GM23338 (cell line): Measurements from ENCODE around the gene TNFAIP6. TPM values are rescaled to one million over a fixed set of nuclear protein-coding genes. Genes with fewer than 3 reads are reported as not detected.

ENCODE experiments used
- ATAC-seq: fragments of 200-7000 bp; cut with Tn5 transposase; 3 replicates; pipeline ENCODE4 v1.9.1; 2020
- DNase-seq: peaks from one replicate; pipeline ENCODE4 v3.0.0-alpha.2; 2015; ENCODE audit warnings: low spot score
- H2AFZ ChIP-seq: fragments of 200-600 bp; sonication (generic); 2 replicates; pipeline ENCODE4 v1.8.0; 2016; ENCODE audit warnings: antibody characterized with exemption, mild to moderate bottlenecking, moderate library complexity
- H3F3A ChIP-seq: fragments of 200-600 bp; sonication (generic); replicated peaks from 2 replicates; pipeline ENCODE4 v1.8.0; 2017; ENCODE audit warnings: antibody characterized with exemption, mixed run types, low read depth
- H3K27ac ChIP-seq: fragments of 200-600 bp; sonication (generic); 2 replicates; pipeline ENCODE4 v1.6.1; 2016; ENCODE audit warnings: low read depth
- H3K27me3 ChIP-seq: fragments of 200-600 bp; sonication (generic); 2 replicates; pipeline ENCODE4 v1.8.0; 2016; ENCODE audit warnings: mild to moderate bottlenecking, mixed run types, moderate library complexity; ENCODE audit not compliant: insufficient read depth
- H3K36me3 ChIP-seq: fragments of 200-600 bp; sonication (generic); 2 replicates; pipeline ENCODE4 v1.8.0; 2016; ENCODE audit warnings: mild to moderate bottlenecking; ENCODE audit not compliant: insufficient read depth
- H3K4me1 ChIP-seq: fragments of 200-600 bp; sonication (generic); 2 replicates; pipeline ENCODE4 v1.8.0; 2016; ENCODE audit warnings: mild to moderate bottlenecking, moderate library complexity; ENCODE audit not compliant: insufficient read depth
- H3K4me2 ChIP-seq: fragments of 200-600 bp; sonication (generic); 2 replicates; pipeline ENCODE4 v1.7.1; 2017; ENCODE audit warnings: mixed run types
- H3K4me3 ChIP-seq: fragments of 200-600 bp; sonication (generic); 2 replicates; pipeline ENCODE4 v1.6.1; 2016; ENCODE audit warnings: mixed run types
- H3K79me2 ChIP-seq: fragments of 200-600 bp; sonication (generic); replicated peaks from 2 replicates; pipeline ENCODE4 v1.8.0; 2017; ENCODE audit warnings: mild to moderate bottlenecking; ENCODE audit not compliant: insufficient read depth
- H3K9me2 ChIP-seq: fragments of 200-600 bp; sonication (generic); 2 replicates; pipeline ENCODE4 v1.8.0; 2017; ENCODE audit not compliant: insufficient read depth
- H4K20me1 ChIP-seq: fragments of 200-600 bp; sonication (generic); replicated peaks from 2 replicates; pipeline ENCODE4 v1.8.0; 2017; ENCODE audit warnings: mild to moderate bottlenecking; ENCODE audit not compliant: insufficient read depth
- H3K27ac Mint-ChIP-seq: 2 replicates; pipeline ENCODE4 v1.8.0; 2020; ENCODE audit warnings: inconsistent platforms, mild to moderate bottlenecking, moderate library complexity, mixed read lengths
- H3K27me3 Mint-ChIP-seq: 3 replicates; pipeline ENCODE4 v1.8.0; 2022; ENCODE audit warnings: low read depth, mild to moderate bottlenecking, moderate library complexity, mixed read lengths, inconsistent platforms; ENCODE audit not compliant: insufficient read depth, poor library complexity
- H3K36me3 Mint-ChIP-seq: 3 replicates; pipeline ENCODE4 v1.8.0; 2021; ENCODE audit warnings: low read depth, mild to moderate bottlenecking, inconsistent platforms, moderate library complexity, mixed read lengths
- H3K4me1 Mint-ChIP-seq: 3 replicates; pipeline ENCODE4 v1.8.0; 2020; ENCODE audit warnings: mild to moderate bottlenecking, inconsistent platforms, mixed read lengths
- H3K4me3 Mint-ChIP-seq: 3 replicates; pipeline ENCODE4 v1.8.0; 2021; ENCODE audit warnings: moderate library complexity, mild to moderate bottlenecking, inconsistent platforms, mixed read lengths
- H3K9me3 Mint-ChIP-seq: 3 replicates; pipeline ENCODE4 v1.8.0; 2020; ENCODE audit warnings: moderate library complexity, mild to moderate bottlenecking, inconsistent platforms, mixed read lengths
- CREB1 ChIP-seq: fragments of 250-450 bp; sonication (Bioruptor Pico); IDR thresholded peaks from 2 replicates; pipeline ENCODE4 v1.5.0; 2020; ENCODE audit warnings: low read depth, mild to moderate bottlenecking, moderate library complexity
- CTCF ChIP-seq, 2 experiments: fragments of 200-600 bp in 1 of 2; sonication (generic) in 1 of 2; conservative IDR thresholded peaks; 2 replicates each; pipeline versions ENCODE4 v1.5.1 to v1.6.1; 2016 to 2017; ENCODE audit warnings: antibody characterized with exemption in 2 of 2, low read depth in 2 of 2, mild to moderate bottlenecking in 2 of 2, moderate library complexity in 1 of 2
- EZH2 ChIP-seq: fragments of 200-600 bp; sonication (generic); IDR thresholded peaks from one replicate; pipeline ENCODE4 v1.8.0; 2017; ENCODE audit warnings: antibody characterized with exemption, mild to moderate bottlenecking, low read depth; ENCODE audit not compliant: unreplicated experiment
- JUNB ChIP-seq: IDR thresholded peaks from one replicate; pipeline ENCODE4 v1.6.1; 2016; ENCODE audit warnings: antibody characterized with exemption; ENCODE audit not compliant: unreplicated experiment
- REST ChIP-seq: IDR thresholded peaks from one replicate; pipeline ENCODE4 v1.6.1; 2018; ENCODE audit warnings: antibody characterized with exemption; ENCODE audit not compliant: unreplicated experiment
- ZNF114 ChIP-seq: fragments of 250-450 bp; sonication (Bioruptor Pico); IDR thresholded peaks from 2 replicates; pipeline ENCODE4 v1.5.0; 2020; ENCODE audit warnings: mild to moderate bottlenecking, moderate library complexity
- ZNF331 ChIP-seq: fragments of 250-450 bp; sonication (Bioruptor Pico); IDR thresholded peaks from 2 replicates; pipeline ENCODE4 v1.5.0; 2020; ENCODE audit warnings: low read depth, mild to moderate bottlenecking, moderate library complexity
- polyA plus RNA-seq: library from polyadenylated mRNA; unstranded; fragments of >200 nt; fragmentation: Nextera tagmentation; extraction: Ambion mirVana; gene quantifications from 2 replicates; pipeline ENCODE4 v1.2.1, GENCODE V29; 2016
- total RNA-seq: library from RNA; depleted of rRNA; stranded (reverse); fragments of >200 nt; shearing (Covaris generic); gene quantifications from 2 replicates; pipeline ENCODE4 v1.2.3, GENCODE V29; 2014
- TF ChIP-seq, protein P1 (sequence below): IDR thresholded peaks from 2 replicates; pipeline ENCODE4 v1.6.1; 2016; ENCODE audit warnings: antibody characterized with exemption

Gene TNFAIP6
- total and polyA plus RNA-seq, 2 experiments from 2014 or later: 2.9 to 6.1 TPM

- TF ChIP-seq, protein P1, sequence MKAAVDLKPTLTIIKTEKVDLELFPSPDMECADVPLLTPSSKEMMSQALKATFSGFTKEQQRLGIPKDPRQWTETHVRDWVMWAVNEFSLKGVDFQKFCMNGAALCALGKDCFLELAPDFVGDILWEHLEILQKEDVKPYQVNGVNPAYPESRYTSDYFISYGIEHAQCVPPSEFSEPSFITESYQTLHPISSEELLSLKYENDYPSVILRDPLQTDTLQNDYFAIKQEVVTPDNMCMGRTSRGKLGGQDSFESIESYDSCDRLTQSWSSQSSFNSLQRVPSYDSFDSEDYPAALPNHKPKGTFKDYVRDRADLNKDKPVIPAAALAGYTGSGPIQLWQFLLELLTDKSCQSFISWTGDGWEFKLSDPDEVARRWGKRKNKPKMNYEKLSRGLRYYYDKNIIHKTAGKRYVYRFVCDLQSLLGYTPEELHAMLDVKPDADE: no peak
- TF ChIP-seq ZNF331 (CRISPR knock-in tag) (no peak), CREB1 (CRISPR knock-in tag) (no peak)
- Histone ChIP-seq H3K27ac (no peak overlapping the region), H3K4me1 (peaks cover 19% of the 10 kb centered on the region), H4K20me1 (no peaks in the 10 kb centered on the region), H3K79me2 (no peaks in the 10 kb centered on the region), H3F3A (no peaks in the 10 kb centered on the region), H3K4me2 (no peak overlapping the region), H3K4me3 (no peak overlapping the region), H3K36me3 (no peaks in the 10 kb centered on the region), H2AFZ (no peak overlapping the region), H3K9me2 (no peaks in the 10 kb centered on the region), H3K27me3 (no peaks in the 10 kb centered on the region)
- DNase-seq (no peak), ATAC-seq (no peak)
- Mint-ChIP-seq H3K27ac (no peak overlapping the region), H3K27me3 (peaks cover 13% of the 10 kb centered on the region), H3K9me3 (no peaks in the 10 kb centered on the region), H3K36me3 (no peaks in the 10 kb centered on the region), H3K4me3 (no peak overlapping the region), H3K4me1 (peaks cover 17% of the 10 kb centered on the region)
These were observed 4.4 kb downstream of the TNFAIP6 start for GRCh38 chr2:151361674-151362370.

- H3K36me3 Mint-ChIP-seq: peaks cover 5% of the 10 kb centered on the region; the same call in 2 of the 3 replicates
- TF ChIP-seq, protein P1: no peak
- no peak for TF ChIP-seq ZNF114 (CRISPR knock-in tag)
- TF ChIP-seq EZH2: no peak
These were observed 6.3 kb downstream of the TNFAIP6 start for GRCh38 chr2:151363709-151364108.

GRCh38 chr2:151367571-151367970, 10.2 kb downstream of the TNFAIP6 start:
- Histone ChIP-seq H3K36me3 (no peaks in the 10 kb centered on the region), H2AFZ (no peak overlapping the region), H3F3A (no peaks in the 10 kb centered on the region), H3K27ac (no peak overlapping the region), H3K4me1 (no peaks in the 10 kb centered on the region), H3K79me2 (no peaks in the 10 kb centered on the region), H4K20me1 (no peaks in the 10 kb centered on the region), H3K27me3 (no peaks in the 10 kb centered on the region), H3K4me3 (no peak overlapping the region), H3K9me2 (no peaks in the 10 kb centered on the region), H3K4me2 (no peak overlapping the region)
- DNase-seq (no peak), ATAC-seq (no peak)
- H3K4me3 Mint-ChIP-seq: no peak overlapping the region
- H3K4me1 Mint-ChIP-seq: no peaks in the 10 kb centered on the region
- TF ChIP-seq REST (no peak), JUNB (no peak), CTCF (conservative IDR thresholded peaks at IDR 0.05; ENCODE audit: low read depth in 2 of 2) (no peak)
- no peak overlapping the region for H3K27ac Mint-ChIP-seq
- H3K27me3 Mint-ChIP-seq: peaks cover 9% of the 10 kb centered on the region
- H3K36me3 Mint-ChIP-seq: peaks cover 5% of the 10 kb centered on the region; the same call in 2 of the 3 replicates
- H3K9me3 Mint-ChIP-seq: peaks cover 5% of the 10 kb centered on the region; the same call in 1 of the 3 replicates

More at GRCh38 chr2:151363709-151364108, 6.3 kb downstream of the TNFAIP6 start:
- Histone ChIP-seq H4K20me1 (no peaks in the 10 kb centered on the region), H3K4me3 (no peak overlapping the region), H3K4me1 (peaks cover 4% of the 10 kb centered on the region; the same call in 1 of the 2 replicates), H3K36me3 (no peaks in the 10 kb centered on the region), H3K27me3 (no peaks in the 10 kb centered on the region), H2AFZ (no peak overlapping the region), H3K4me2 (no peak overlapping the region), H3F3A (no peaks in the 10 kb centered on the region), H3K9me2 (no peaks in the 10 kb centered on the region), H3K27ac (no peak overlapping the region), H3K79me2 (no peaks in the 10 kb centered on the region)
- Mint-ChIP-seq H3K9me3 (peaks cover 4% of the 10 kb centered on the region; the same call in 1 of the 3 replicates), H3K4me1 (peaks cover 4% of the 10 kb centered on the region; the same call in 2 of the 3 replicates), H3K4me3 (no peak overlapping the region), H3K27me3 (peaks cover 13% of the 10 kb centered on the region), H3K27ac (no peak overlapping the region)
- ATAC-seq (no peak), DNase-seq (no peak)
